HG03196 (cell line): ENCODE results near the gene CFAP20DC.
"Not testable (repeated sequence)": the region's sequence is repeated elsewhere in the genome, so short reads cannot be mapped to it uniquely, and the experiment has no call there.

Source experiments
- ATAC-seq: cut with Tn5 transposase; IDR thresholded peaks from one replicate; pipeline ENCODE4 v1.9.1; 2021; ENCODE audit not compliant: unreplicated experiment

The CFAP20DC gene

DNA sequence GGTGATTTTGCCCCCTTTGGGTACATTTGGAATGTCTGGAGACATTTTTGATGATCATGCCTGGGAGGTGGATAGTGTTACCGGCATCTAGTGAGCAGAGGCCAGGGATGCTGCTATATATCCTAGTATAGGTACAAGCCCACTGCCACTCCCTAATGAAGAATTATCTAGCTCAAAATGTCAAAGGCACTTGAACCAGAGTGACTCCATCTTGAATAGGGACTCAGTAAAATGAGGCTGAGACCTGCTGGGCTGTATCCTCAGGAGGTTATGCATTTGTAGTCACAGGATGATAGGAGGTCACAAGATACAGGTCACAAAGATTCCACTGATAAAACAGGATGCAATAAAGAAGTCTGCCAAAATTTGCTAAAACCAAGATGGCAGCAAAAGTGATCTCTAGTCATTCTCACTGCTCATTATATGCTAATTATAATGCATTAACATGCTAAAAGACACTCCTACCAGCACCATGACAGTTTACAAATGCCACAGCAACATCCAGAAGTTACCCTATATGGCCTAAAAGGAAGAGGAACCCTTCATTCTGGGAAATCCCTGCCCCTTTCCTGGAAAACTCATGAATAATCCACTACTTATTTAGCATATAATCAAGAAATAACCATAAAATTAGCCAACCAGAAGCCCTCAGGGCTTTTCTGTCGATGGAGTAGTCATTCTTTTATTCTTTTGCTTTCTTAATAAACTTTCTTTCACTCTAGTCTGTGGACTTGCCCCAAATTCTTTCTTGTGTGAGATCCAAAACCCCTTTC lies 343.2 kb downstream of the CFAP20DC start:
- ATAC-seq = no peak

DNA sequence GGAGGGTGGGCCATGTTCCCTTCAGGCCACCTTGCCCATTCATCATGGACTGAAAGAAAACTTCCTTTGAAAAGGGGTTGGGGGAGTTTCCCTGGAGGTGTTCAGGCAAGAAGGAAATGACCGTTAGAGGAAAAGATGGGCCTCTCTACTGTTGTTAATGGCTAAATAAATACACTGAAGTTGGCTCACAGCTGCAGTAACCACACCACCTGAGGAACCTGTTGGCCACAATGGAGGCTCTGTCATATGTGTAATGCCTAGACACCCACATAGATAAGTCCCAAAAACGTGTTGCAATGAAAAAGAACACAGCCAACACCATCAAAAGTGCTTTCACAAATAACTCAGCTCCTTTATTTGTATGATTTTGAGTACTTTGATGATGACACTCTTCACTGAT lies 345.1 kb downstream of the CFAP20DC start:
- no peak for ATAC-seq

- not testable (repeated sequence) for ATAC-seq
These were observed 345.5 kb downstream of the CFAP20DC start for GRCh38 chr3:58704304-58704703.

DNA sequence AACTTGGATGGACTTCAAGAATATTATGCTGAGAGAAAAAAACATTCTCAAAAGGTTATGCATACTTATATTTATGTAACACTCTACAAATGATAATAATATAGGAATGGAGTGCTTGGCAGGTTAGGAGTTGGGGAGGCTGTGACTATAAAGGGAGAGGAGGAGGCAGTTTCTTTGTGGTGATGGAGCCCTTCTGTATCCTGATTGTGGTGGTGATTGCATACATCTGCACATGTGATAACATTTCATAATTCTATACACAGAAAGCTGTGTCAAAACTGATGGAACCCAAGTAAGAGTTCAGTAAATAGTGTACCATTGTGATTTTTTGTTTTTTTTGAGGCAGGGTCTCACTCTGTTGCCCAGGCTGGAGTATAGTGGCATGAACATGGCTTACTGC lies 351.6 kb downstream of the CFAP20DC start:
- no peak for ATAC-seq

GRCh38 chr3:58697561-58697960 lies 352.3 kb downstream of the CFAP20DC start:
- ATAC-seq = no peak

DNA sequence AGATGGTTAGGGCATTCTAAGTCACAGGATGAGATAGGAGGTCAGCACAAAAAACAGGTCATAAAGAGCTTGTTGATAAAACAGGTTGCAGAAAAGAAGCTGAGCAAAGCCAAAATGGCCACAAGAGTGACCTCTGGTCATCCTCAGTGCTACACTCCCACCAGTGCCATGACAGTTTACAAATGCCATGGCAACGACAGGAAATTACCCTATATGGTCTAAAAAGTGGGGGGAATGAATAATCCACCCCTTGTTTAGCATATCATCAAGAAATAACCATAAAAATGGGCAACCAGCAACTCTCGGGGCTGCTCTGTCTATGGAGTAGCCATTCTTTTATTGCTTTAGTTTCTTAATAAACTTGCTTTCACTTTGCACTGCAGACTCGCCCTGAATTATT lies 353.0 kb downstream of the CFAP20DC start:
- ATAC-seq = not testable (repeated sequence)

- no peak for ATAC-seq
These were observed 353.7 kb downstream of the CFAP20DC start for GRCh38 chr3:58696093-58696492.

DNA sequence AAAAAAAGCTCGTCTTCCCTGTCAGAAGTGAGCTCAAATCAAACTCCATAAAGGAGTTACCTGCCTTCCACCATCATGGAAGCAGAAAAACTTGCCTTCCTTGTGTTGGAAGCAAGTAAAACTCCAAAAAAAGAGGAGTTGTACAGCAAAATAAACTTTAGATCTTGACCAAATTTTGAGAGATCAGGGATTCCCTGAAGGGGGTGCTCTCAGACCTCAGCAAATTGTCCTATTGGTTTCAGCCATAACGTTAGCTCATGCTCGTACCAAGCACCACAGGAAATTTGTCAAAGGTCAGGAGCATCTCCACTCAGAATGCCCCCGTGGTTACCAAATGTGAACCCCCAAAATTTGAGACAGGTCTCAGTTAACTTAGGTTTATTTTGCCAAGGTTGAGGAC lies 354.5 kb downstream of the CFAP20DC start:
- ATAC-seq = not testable (repeated sequence)

DNA sequence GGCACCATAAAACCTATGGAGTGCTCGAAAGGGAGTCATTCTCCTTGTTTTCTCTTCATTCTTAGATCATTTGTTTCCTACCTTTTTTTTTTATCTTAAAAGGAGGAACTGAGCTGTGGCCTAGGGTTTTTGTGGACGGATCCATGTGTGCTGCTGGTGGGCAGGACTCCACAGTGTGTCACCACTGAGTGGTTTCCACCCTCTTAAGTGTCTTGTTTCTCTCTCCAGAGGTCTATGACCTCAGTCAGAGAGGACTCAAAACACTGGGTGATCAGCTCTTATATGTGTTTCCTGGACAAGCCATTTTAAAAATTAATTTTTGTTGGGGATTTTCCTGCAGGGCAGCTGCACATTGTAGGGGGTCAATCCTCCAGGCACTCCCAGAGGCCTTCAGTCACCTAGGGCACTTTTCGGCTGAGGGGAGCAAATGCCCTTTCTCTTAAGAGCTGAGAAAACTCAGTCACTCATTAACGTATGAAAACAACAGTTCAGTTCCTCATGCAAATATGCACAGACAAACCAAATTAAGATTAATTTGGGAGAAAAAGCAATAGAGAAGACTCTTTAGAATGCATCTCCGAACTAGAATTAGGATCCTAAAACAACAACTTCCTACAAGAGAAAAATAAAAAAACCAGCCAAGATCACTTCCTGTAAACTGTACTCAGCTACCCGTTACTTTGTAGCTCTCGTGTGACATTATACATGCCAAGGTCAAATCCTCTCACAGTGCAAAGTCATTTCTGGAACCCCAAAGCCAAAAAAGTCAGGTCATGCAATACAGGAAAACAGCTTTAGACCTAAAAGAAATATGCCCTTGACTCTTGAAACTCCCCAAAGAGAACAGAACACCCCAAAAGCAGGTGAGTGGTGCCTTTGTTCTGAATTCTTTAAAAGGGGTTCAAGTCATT lies 355.6 kb downstream of the CFAP20DC start:
- peak; percentile 64 for ATAC-seq

- ATAC-seq = no peak
These were observed 357.3 kb downstream of the CFAP20DC start for GRCh38 chr3:58692484-58692883.
